GM19328 (cell line): ENCODE results near the gene YBX1.

Experiments used
- ATAC-seq: cut with Tn5 transposase; IDR thresholded peaks from one replicate; pipeline ENCODE4 v1.9.1; 2021; ENCODE audit warnings: mild to moderate bottlenecking, moderate library complexity; ENCODE audit not compliant: unreplicated experiment

The YBX1 gene

GRCh38 chr1:42734201-42735035 lies 52.2 kb downstream of the YBX1 start:
- ATAC-seq = no peak

GRCh38 chr1:42735056-42735455 lies 52.8 kb downstream of the YBX1 start:
- no peak for ATAC-seq

- ATAC-seq = no peak
Measured at GRCh38 chr1:42735477-42736105, 53.4 kb downstream of the YBX1 start.

GRCh38 chr1:42736152-42736551 lies 53.9 kb downstream of the YBX1 start:
- ATAC-seq = no peak

- ATAC-seq = no peak
Measured at GRCh38 chr1:42736571-42737200, 54.5 kb downstream of the YBX1 start.

GRCh38 chr1:42737257-42737656 lies 55.0 kb downstream of the YBX1 start:
- ATAC-seq = no peak

GRCh38 chr1:42737986-42738677 lies 55.9 kb downstream of the YBX1 start:
- no peak for ATAC-seq

- no peak for ATAC-seq
Measured at GRCh38 chr1:42738678-42739226, 56.5 kb downstream of the YBX1 start.

GRCh38 chr1:42739753-42740700 lies 57.8 kb downstream of the YBX1 start, which contains the start of gene CLDN19:
CLDN19 (minus strand) TSS chr1:42740236; CDS start chr1:42740063, 173 bp downstream.
- ATAC-seq = no peak

- no peak for ATAC-seq
Measured at GRCh38 chr1:42740851-42741580, 58.8 kb downstream of the YBX1 start.

GRCh38 chr1:42741706-42742105 lies 59.5 kb downstream of the YBX1 start:
- no peak for ATAC-seq

GRCh38 chr1:42742141-42742540 lies 59.9 kb downstream of the YBX1 start:
- ATAC-seq = no peak

GRCh38 chr1:42742617-42743316 lies 60.5 kb downstream of the YBX1 start:
- no peak for ATAC-seq

- ATAC-seq = no peak
Measured at GRCh38 chr1:42743317-42744147, 61.3 kb downstream of the YBX1 start.

- no peak for ATAC-seq
Measured at GRCh38 chr1:42744148-42744413, 61.9 kb downstream of the YBX1 start.

GRCh38 chr1:42745851-42746250 lies 63.6 kb downstream of the YBX1 start:
- no peak for ATAC-seq

GRCh38 chr1:42746436-42747105 lies 64.4 kb downstream of the YBX1 start:
- no peak for ATAC-seq
